ENCODE measurements around the gene TSC2.
"Not testable (repeated sequence)": the region's sequence is repeated elsewhere in the genome, so short reads cannot be mapped to it uniquely, and the experiment has no call there.

The TSC2 gene

GRCh38 chr16:2101581-2101980, 53.8 kb downstream of the TSC2 start:
- not testable (repeated sequence) for DNase-seq (ENCODE audit: extremely low read depth in 1 of 2, low read depth in 1 of 2)

GRCh38 chr16:2102471-2102870, 54.7 kb downstream of the TSC2 start:
- DNase-seq (ENCODE audit: extremely low read depth in 1 of 2, low read depth in 1 of 2), result no peak

DNA sequence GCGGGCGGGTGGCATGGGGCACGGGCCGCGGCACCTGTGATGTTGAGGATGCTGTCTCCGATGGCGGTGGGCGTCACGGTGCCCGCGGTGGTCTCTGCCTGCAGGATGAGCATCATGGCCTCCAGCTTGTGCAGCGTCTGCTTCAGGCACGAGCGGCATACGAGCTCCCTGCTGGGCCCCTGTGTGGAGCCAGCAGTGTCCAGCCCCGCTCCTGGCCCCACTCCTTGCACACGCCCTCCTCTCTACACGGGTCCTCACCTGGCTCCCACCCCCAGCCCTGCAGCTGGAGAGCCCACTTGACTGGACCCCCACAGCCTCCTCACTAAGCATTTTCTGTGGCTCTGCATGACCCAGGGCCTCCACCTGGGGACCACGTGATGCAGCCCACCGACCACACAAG, 56.7 kb downstream of the TSC2 start:
- not testable (repeated sequence) for DNase-seq (ENCODE audit: extremely low read depth in 1 of 2, low read depth in 1 of 2)

- not testable (repeated sequence) for DNase-seq (ENCODE audit: extremely low read depth in 1 of 2, low read depth in 1 of 2)
Measured at GRCh38 chr16:2105291-2105690, 57.5 kb downstream of the TSC2 start.

GRCh38 chr16:2105769-2106168, 58.0 kb downstream of the TSC2 start:
- DNase-seq (ENCODE audit: extremely low read depth in 1 of 2, low read depth in 1 of 2), result not testable (repeated sequence)

GRCh38 chr16:2106211-2106610, 58.4 kb downstream of the TSC2 start:
- DNase-seq (ENCODE audit: extremely low read depth in 1 of 2, low read depth in 1 of 2), result not testable (repeated sequence)

DNA sequence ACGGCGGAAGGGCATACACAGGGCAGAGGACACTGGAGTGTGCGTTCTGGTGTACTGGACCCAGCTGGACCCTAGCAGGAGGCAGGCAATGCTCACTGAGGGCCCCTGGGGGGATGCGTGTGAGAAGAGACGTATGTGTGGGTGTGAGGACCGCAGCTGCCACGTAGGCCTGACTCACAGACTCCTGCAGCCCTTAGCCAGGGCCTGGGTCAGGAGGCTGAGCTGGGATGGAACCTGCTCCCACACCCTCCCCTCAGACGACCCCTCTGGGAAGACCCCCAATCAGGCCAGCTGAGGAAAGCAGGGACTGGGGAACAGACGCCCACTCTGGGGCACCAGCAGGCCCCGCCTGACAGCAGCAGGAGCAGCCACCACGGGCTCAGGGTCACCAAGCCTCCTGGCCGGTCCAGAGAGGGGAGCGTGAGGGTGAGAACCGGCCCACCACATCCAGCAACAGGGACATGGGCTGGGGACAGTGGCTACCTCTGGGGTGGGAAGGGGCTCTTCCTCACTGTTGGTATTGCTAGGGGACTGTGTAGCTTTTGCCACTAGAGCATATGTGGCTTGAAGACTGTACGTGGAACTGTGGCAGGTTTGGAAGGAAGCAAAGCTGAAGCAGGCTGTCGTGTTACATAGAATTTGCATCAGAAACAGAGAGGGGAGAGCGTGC, 59.5 kb downstream of the TSC2 start:
- not testable (repeated sequence) for DNase-seq (ENCODE audit: extremely low read depth in 1 of 2, low read depth in 1 of 2)

DNA sequence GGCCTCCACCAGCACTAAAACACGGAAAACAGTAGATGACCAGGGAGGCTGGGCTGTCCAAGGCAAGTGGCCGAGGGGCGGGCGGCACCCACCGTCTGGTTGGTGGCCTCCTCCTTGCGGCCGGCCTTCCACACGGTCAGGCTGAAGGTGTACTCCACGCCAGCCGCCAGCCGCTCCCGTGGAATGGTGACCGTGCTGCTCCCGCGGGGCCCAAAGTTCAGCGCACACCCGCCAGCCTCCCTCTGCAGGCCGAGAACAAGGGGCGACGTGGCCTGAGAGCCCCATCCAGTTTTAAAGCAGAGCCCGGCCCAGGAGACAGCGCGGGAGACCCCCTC, 60.0 kb downstream of the TSC2 start:
- DNase-seq (ENCODE audit: extremely low read depth in 1 of 2, low read depth in 1 of 2), result not testable (repeated sequence)

DNA sequence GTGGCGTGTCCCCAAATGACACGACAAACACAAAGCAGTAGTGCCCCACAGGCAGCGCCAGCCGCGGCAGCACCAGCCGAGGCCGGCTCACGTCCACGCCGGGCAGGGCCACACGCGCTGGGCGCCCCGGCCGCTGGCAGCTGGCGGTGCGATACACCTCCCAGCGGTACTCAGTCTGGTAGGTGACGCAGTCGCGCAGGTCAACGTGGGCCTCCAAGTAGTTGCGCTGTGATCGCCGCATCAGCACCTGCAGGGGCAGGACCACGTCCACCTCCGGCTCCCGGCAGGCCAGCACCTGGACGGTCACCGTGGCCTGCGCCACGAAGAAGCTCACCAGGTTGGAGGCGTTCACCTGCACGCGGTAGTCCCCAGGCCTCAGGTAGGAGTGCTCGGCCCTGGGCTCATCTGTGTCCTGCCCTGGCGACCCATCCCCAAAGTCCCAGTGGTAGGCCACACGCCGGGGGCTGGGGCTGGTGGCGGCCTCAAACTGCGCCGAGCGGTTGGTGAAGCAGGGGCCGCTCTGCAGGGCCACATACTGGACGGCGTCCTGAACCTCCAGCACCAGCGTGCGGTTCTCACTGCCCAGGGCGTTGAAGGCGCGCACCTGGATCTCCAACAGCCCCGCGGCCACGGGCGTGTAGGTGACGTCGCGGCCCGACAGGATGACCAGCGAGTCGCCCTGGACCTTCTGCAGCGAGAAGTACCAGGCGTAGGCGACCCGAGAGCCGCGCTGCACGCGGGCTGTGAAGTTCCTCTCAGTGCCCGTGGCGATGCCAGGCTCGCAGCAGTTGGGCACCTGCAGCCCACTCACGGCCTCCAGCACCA, 60.9 kb downstream of the TSC2 start:
- not testable (repeated sequence) for DNase-seq (ENCODE audit: extremely low read depth in 1 of 2, low read depth in 1 of 2)

- DNase-seq (ENCODE audit: extremely low read depth in 1 of 2, low read depth in 1 of 2), result not testable (repeated sequence)
Measured at GRCh38 chr16:2109271-2109580, 61.4 kb downstream of the TSC2 start.

GRCh38 chr16:2109872-2110271, 62.1 kb downstream of the TSC2 start:
- not testable (repeated sequence) for DNase-seq (ENCODE audit: extremely low read depth in 1 of 2, low read depth in 1 of 2)

GRCh38 chr16:2110332-2111008, 62.7 kb downstream of the TSC2 start:
- not testable (repeated sequence) for DNase-seq (ENCODE audit: extremely low read depth in 1 of 2, low read depth in 1 of 2)

- not testable (repeated sequence) for DNase-seq (ENCODE audit: extremely low read depth in 1 of 2, low read depth in 1 of 2)
Measured at GRCh38 chr16:2111009-2111353, 63.2 kb downstream of the TSC2 start.

DNA sequence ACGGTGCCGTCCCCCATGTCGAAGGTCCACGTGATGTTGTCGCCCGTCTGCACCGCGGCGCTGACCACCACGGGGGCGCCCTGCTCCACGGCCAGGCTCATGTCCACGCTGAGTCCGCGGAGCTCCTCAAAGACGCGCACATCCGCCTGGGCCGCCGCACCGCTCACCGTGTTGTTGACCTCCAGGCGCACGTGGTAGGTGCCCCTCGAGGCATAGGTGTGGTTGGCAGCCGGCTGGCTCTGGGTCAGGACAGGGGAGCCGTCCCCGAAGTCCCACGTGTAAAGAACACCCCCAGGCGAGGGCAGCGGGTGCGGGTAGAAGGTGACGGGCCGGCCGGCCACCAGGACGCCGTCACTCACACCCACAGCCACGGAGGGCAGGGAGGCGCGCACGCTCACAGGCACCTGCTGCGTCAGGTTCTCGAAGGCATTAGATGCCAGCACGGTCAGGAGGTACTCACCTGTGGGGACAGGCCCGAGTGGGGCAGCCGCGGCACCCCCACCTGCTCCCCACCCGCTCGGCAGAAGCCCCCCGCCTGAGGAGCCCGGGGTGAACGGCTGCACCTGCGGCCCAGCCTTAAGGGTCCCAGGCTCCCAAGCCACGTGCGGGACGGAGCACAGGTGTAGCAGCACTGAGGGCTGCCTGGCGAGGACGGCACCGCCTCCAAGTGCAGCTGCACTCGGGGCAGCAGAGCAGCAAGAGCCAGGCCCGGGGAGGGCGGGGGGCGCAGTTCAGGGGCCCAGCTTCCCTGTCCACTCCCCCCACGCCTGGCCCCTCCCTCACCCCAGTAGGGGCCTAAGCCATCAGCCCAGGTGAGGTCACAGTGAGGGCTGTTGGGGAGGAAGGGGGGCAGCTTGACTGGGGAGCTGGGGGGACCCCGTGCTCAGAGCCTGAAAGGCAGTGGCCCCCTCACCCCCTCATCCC, 63.9 kb downstream of the TSC2 start:
- DNase-seq (ENCODE audit: extremely low read depth in 1 of 2, low read depth in 1 of 2), result not testable (repeated sequence)

- not testable (repeated sequence) for DNase-seq (ENCODE audit: extremely low read depth in 1 of 2, low read depth in 1 of 2)
Measured at GRCh38 chr16:2112539-2113106, 64.8 kb downstream of the TSC2 start.

DNA sequence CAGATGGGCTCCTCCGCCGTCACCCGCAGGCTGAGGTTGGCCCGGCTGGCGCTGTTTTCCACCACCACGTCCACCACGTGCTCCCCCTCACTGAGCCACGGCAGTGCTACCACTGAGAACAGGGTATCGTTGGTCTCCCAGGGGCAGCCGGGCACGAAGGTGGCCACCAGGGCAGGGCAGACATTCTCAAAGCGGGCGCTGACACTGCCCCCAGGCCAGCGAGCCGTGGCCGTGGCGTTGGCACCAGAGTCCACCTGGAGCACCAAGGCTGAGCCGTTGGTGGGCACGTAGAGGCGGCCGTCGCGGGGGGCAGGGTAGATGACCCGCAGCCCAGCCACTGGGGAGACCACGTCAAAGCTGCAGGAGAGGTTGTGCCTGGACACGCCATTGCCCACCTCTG, 66.4 kb downstream of the TSC2 start:
- not testable (repeated sequence) for DNase-seq (ENCODE audit: extremely low read depth in 1 of 2, low read depth in 1 of 2)

GRCh38 chr16:2114885-2115590, 67.3 kb downstream of the TSC2 start:
- DNase-seq (ENCODE audit: extremely low read depth in 1 of 2, low read depth in 1 of 2), result not testable (repeated sequence)

- DNase-seq (ENCODE audit: extremely low read depth in 1 of 2, low read depth in 1 of 2), result no peak
Measured at GRCh38 chr16:2115591-2115973, 67.8 kb downstream of the TSC2 start.

- not testable (repeated sequence) for DNase-seq (ENCODE audit: extremely low read depth in 1 of 2, low read depth in 1 of 2)
Measured at GRCh38 chr16:2116428-2116827, 68.6 kb downstream of the TSC2 start.

GRCh38 chr16:2117341-2117740, 69.6 kb downstream of the TSC2 start:
- DNase-seq (ENCODE audit: extremely low read depth in 1 of 2, low read depth in 1 of 2), result not testable (repeated sequence)

Measured in stimulated activated CD8-positive, alpha-beta memory T cell treated with anti-CD3 and anti-CD28 coated beads, Interleukin-7, amount 100 ng/mL, for 48 hours (primary cell).